Endothelial cell of umbilical vein (primary cell): Measurements from ENCODE around the gene RUFY3. TPM values are rescaled to one million over a fixed set of nuclear protein-coding genes. Genes with fewer than 3 reads are reported as not detected.

ENCODE experiments used
- BruUV-seq: library from RNA; stranded (reverse); fragments of 400-500 nt; replicated peaks from 2 replicates; lab custom pipeline; 2021; lab: Mats Ljungman, UMichigan
- CTCF ChIA-PET: fragments of 300-600, 350-600 bp; sonication (Branson Sonifier 250); formaldehyde crosslinking; loops from one replicate; lab custom pipeline; 2021; ENCODE audit warnings: antibody characterized with exemption, inconsistent platforms; lab: Charles Lee
- POLR2A ChIA-PET: fragments of 300-600, 350-600 bp; sonication (Branson Sonifier 250); formaldehyde crosslinking; loops from one replicate; lab custom pipeline; 2021; ENCODE audit warnings: antibody characterized with exemption, inconsistent platforms; lab: Charles Lee
- DNase-seq: peaks from one replicate; pipeline ENCODE4 v3.0.0-alpha.2; 2011; ENCODE audit warnings: low read depth, low spot score
- FAIRE-seq: peaks from 2 replicates; lab custom pipeline; 2011; peaks lifted over from hg19 to GRCh38; lab: Jason Lieb, UNC
- H2AFZ ChIP-seq: 2 replicates; pipeline ENCODE4 v1.6.0; 2012; ENCODE audit warnings: low read depth, low read length, control low read depth, inconsistent platforms
- H3K27ac ChIP-seq: 2 replicates; pipeline ENCODE4 v1.5.1; 2011; ENCODE audit warnings: low read depth, mild to moderate bottlenecking, control low read depth, low read length, moderate library complexity; ENCODE audit not compliant: insufficient read depth
- H3K27me3 ChIP-seq, 2 experiments: 2 replicates each; pipeline versions ENCODE4 v1.6.0 to v1.6.1; 2011; ENCODE audit warnings: low read length in 2 of 2, mixed read lengths in 1 of 2; ENCODE audit not compliant: control insufficient read depth in 2 of 2, insufficient read depth in 2 of 2
- H3K36me3 ChIP-seq, 2 experiments: 2 replicates in 1 of 2; 3 replicates in 1 of 2; pipeline ENCODE4 v1.5.1; 2011; ENCODE audit warnings: low read length in 2 of 2, mild to moderate bottlenecking in 1 of 2, moderate library complexity in 1 of 2; ENCODE audit not compliant: control insufficient read depth in 2 of 2, insufficient read depth in 2 of 2; ENCODE audit errors: extremely low read depth in 1 of 2
- H3K4me1 ChIP-seq: 3 replicates; pipeline ENCODE4 v1.5.1; 2011; ENCODE audit warnings: mild to moderate bottlenecking, low read length; ENCODE audit not compliant: control insufficient read depth, insufficient read depth; ENCODE audit errors: extremely low read depth
- H3K4me2 ChIP-seq: 2 replicates; pipeline ENCODE4 v1.6.1; 2011; ENCODE audit warnings: low read length, control low read depth, mixed read lengths; ENCODE audit not compliant: insufficient read depth
- H3K4me3 ChIP-seq, 3 experiments: fragments of 200-600 bp in 1 of 3; sonication (generic), shearing (Covaris generic) in 1 of 3; replicated peaks in 1 of 3; 2 replicates each; pipeline ENCODE4 v1.5.1; 2011 to 2016; ENCODE audit warnings: control low read depth in 3 of 3, low read length in 3 of 3, mild to moderate bottlenecking in 2 of 3, inconsistent platforms in 1 of 3, low read depth in 1 of 3, moderate library complexity in 1 of 3; ENCODE audit not compliant: insufficient read depth in 1 of 3
- H3K79me2 ChIP-seq: 2 replicates; pipeline ENCODE4 v1.6.0; 2012; ENCODE audit warnings: low read length, inconsistent platforms; ENCODE audit not compliant: control insufficient read depth, insufficient read depth
- H3K9ac ChIP-seq: replicated peaks from 2 replicates; pipeline ENCODE3; 2011; ENCODE audit warnings: low read length, control low read depth; ENCODE audit not compliant: insufficient read depth; ENCODE audit errors: extremely low read depth
- H3K9me1 ChIP-seq: replicated peaks from 3 replicates; pipeline ENCODE4 v1.6.0; 2011; ENCODE audit warnings: mild to moderate bottlenecking, low read length; ENCODE audit not compliant: control insufficient read depth, insufficient read depth; ENCODE audit errors: extremely low read depth
- H3K9me3 ChIP-seq: replicated peaks from 2 replicates; pipeline ENCODE4 v1.5.1; 2012; ENCODE audit warnings: low read length, inconsistent platforms; ENCODE audit not compliant: control insufficient read depth, insufficient read depth
- H4K20me1 ChIP-seq: replicated peaks from 2 replicates; pipeline ENCODE3; 2011; ENCODE audit warnings: mild to moderate bottlenecking, low read length; ENCODE audit not compliant: control insufficient read depth, insufficient read depth; ENCODE audit errors: extremely low read depth
- CTCF ChIP-seq, 2 donors: IDR thresholded peaks; 1 replicate in 1 of 2; 2 replicates in 1 of 2; pipeline ENCODE4 v1.5.1; 2011; ENCODE audit warnings: low read length in 2 of 2, mild to moderate bottlenecking in 2 of 2, moderate library complexity in 2 of 2, control low read depth in 1 of 2, inconsistent platforms in 1 of 2, low read depth in 1 of 2; ENCODE audit not compliant: insufficient read depth in 1 of 2; ENCODE audit errors: extremely low read depth in 1 of 2
- EZH2 ChIP-seq: IDR thresholded peaks from 2 replicates; pipeline ENCODE4 v1.6.1; 2012; ENCODE audit warnings: borderline replicate concordance, low read depth, mild to moderate bottlenecking, moderate library complexity, low read length, inconsistent platforms; ENCODE audit not compliant: severe bottlenecking
- FOS ChIP-seq: IDR thresholded peaks from 2 replicates; pipeline ENCODE4 v1.6.1; 2011; ENCODE audit warnings: mild to moderate bottlenecking, low read length, moderate library complexity, borderline replicate concordance; ENCODE audit not compliant: insufficient read depth
- GATA2 ChIP-seq: IDR thresholded peaks from 2 replicates; pipeline ENCODE4 v1.7.0; 2011; ENCODE audit warnings: low read depth, mild to moderate bottlenecking, moderate library complexity, mixed read lengths, low read length; ENCODE audit not compliant: insufficient read length, insufficient read depth
- JUN ChIP-seq: IDR thresholded peaks from 2 replicates; pipeline ENCODE4 v1.6.1; 2011; ENCODE audit warnings: borderline replicate concordance, low read depth; ENCODE audit not compliant: insufficient read length, insufficient read depth
- MAX ChIP-seq: IDR thresholded peaks from 2 replicates; pipeline ENCODE4 v1.6.1; 2011; ENCODE audit not compliant: insufficient read depth, insufficient read length
- POLR2A ChIP-seq: IDR thresholded peaks from 2 replicates; pipeline ENCODE4 v1.6.1; 2012; ENCODE audit warnings: low read depth, mild to moderate bottlenecking, control low read depth, low read length
- POLR2AphosphoS5 ChIP-seq: IDR thresholded peaks from 2 replicates; pipeline ENCODE4 v1.6.1; 2012; ENCODE audit warnings: low read depth, mild to moderate bottlenecking, control low read depth, low read length, moderate library complexity; ENCODE audit not compliant: insufficient read depth
- dilution Hi-C: fragments of 300-500 bp; cut with MboI; formaldehyde crosslinking; loops from one replicate; pipeline ENCODE4 v1.15.0; 2019; ENCODE audit warnings: low sequenced_read_pairs; ENCODE audit not compliant: extremely low pct_ligation_motif_present
- intact Hi-C: fragments of 100-400 bp; cut with micrococcal nuclease; formaldehyde crosslinking; loops from one replicate; pipeline ENCODE4 v1.10.0; 2022
- polyA plus RNA-seq, 4 experiments: library from polyadenylated mRNA; depleted of rRNA in 3 of 4; stranded (reverse) in 3 of 4; unstranded in 1 of 4; fragments of >200 nt; gene quantifications; 2 replicates each; pipeline versions ENCODE4 v1.2.1 to v1.2.3, GENCODE V29; 2011 to 2012; ENCODE audit warnings: missing spikeins in 1 of 4
- total RNA-seq: library from RNA; stranded (reverse); gene quantifications from 2 replicates; pipeline ENCODE4 v1.2.3, GENCODE V29; 2021

RUFY3 gene
- total and polyA plus RNA-seq, 2 donors (not counting 3 experiments of a cell fraction or from before 2014, with no cell fraction given): 10.0 to 52.8 TPM

- intact Hi-C loops: loop anchor here (5.0 kb wide), 1 partner anchor 171 kb away; no protein-coding TSS in a partner anchor
- H2AFZ ChIP-seq: no peak overlapping the region
- no peak for DNase-seq
- H3K4me1 ChIP-seq: peaks cover 8% of the 10 kb centered on the region
- POLR2A ChIA-PET: no interaction called here
- H3K36me3 ChIP-seq: peaks cover 4 to 9% of the 10 kb centered on the region in 2 experiments
- no peaks in the 10 kb centered on the region for H3K27me3 ChIP-seq
- no peaks in the 10 kb centered on the region for H3K9me1 ChIP-seq
- TF ChIP-seq GATA2 (no peak), JUN (no peak), MAX (no peak), FOS (no peak), POLR2AphosphoS5 (no peak), POLR2A (no peak), CTCF (IDR thresholded peaks at IDR 0.05; ENCODE audit: extremely low read depth in 1 of 2, insufficient read depth in 1 of 2, low read depth in 1 of 2, low read length in 2 of 2) (no peak), EZH2 (no peak)
- dilution Hi-C loops: no loop called here
- no peak overlapping the region for H3K27ac ChIP-seq
- no TSS peak for BruUV-seq
- no peak overlapping the region for H3K4me2 ChIP-seq
- H3K79me2 ChIP-seq: peaks cover 52% of the 10 kb centered on the region
- peaks cover 3% of the 10 kb centered on the region for H4K20me1 ChIP-seq
- H3K9me3 ChIP-seq: no peaks in the 10 kb centered on the region
- CTCF ChIA-PET: no interaction called here
- H3K9ac ChIP-seq: no peak overlapping the region
- H3K4me3 ChIP-seq: no peak overlapping the region
- no peak for FAIRE-seq
Observed at GRCh38 chr4:70836081-70836480, 114.3 kb downstream of the RUFY3 start.
